Trophoblast cell (in vitro differentiated cells and primary cell): Measurements from ENCODE around the gene MAPK7.
"Not testable (repeated sequence)": the region's sequence is repeated elsewhere in the genome, so short reads cannot be mapped to it uniquely, and the experiment has no call there.

ENCODE experiments used
- DNase-seq, 2 donors: peaks; one replicate each; pipeline ENCODE4 v3.0.0-alpha.2; 2016
- H2AFZ ChIP-seq: 2 replicates; pipeline ENCODE4 v1.6.1; 2013; ENCODE audit warnings: low read length, moderate library complexity, mild to moderate bottlenecking; ENCODE audit not compliant: insufficient read depth, poor library complexity
- H2AK5ac ChIP-seq: 2 replicates; pipeline ENCODE4 v1.6.1; 2013; ENCODE audit warnings: mild to moderate bottlenecking, low read length
- H2BK120ac ChIP-seq: 2 replicates; pipeline ENCODE4 v1.6.1; 2013; ENCODE audit warnings: low read length, mild to moderate bottlenecking, moderate library complexity; ENCODE audit not compliant: insufficient read depth, poor library complexity
- H2BK12ac ChIP-seq: 2 replicates; pipeline ENCODE4 v1.6.1; 2013; ENCODE audit warnings: mild to moderate bottlenecking, low read length, moderate library complexity
- H2BK5ac ChIP-seq: 2 replicates; pipeline ENCODE4 v1.6.1; 2013; ENCODE audit warnings: low read length, low read depth, moderate library complexity, mild to moderate bottlenecking; ENCODE audit not compliant: poor library complexity
- H3K14ac ChIP-seq: 2 replicates; pipeline ENCODE4 v1.6.1; 2013; ENCODE audit warnings: mild to moderate bottlenecking, low read length
- H3K18ac ChIP-seq: 2 replicates; pipeline ENCODE4 v1.6.1; 2013; ENCODE audit warnings: mild to moderate bottlenecking, low read length
- H3K23ac ChIP-seq: 2 replicates; pipeline ENCODE4 v1.6.1; 2013; ENCODE audit warnings: low read length
- H3K27ac ChIP-seq: 2 replicates; pipeline ENCODE4 v1.5.1; 2013; ENCODE audit warnings: low read depth, mild to moderate bottlenecking, inconsistent platforms, low read length, moderate library complexity
- H3K27me3 ChIP-seq: 2 replicates; pipeline ENCODE4 v1.6.1; 2013; ENCODE audit warnings: inconsistent platforms, mild to moderate bottlenecking, low read length, moderate library complexity; ENCODE audit not compliant: insufficient read depth
- H3K36me3 ChIP-seq, 2 experiments: 1 replicate in 1 of 2; 2 replicates in 1 of 2; pipeline ENCODE4 v1.6.1; 2013; ENCODE audit warnings: low read length in 2 of 2, mild to moderate bottlenecking in 2 of 2, moderate library complexity in 1 of 2; ENCODE audit not compliant: insufficient read depth in 2 of 2, control insufficient read depth in 1 of 2
- H3K4ac ChIP-seq: 2 replicates; pipeline ENCODE4 v1.6.1; 2013; ENCODE audit warnings: low read depth, mild to moderate bottlenecking, low read length, moderate library complexity
- H3K4me1 ChIP-seq, 2 experiments: 1 replicate in 1 of 2; 2 replicates in 1 of 2; pipeline ENCODE4 v1.6.1; 2013; ENCODE audit warnings: low read length in 2 of 2, mild to moderate bottlenecking in 2 of 2, moderate library complexity in 1 of 2; ENCODE audit not compliant: insufficient read depth in 2 of 2, control insufficient read depth in 1 of 2
- H3K4me2 ChIP-seq: 2 replicates; pipeline ENCODE4 v1.6.1; 2013; ENCODE audit warnings: inconsistent platforms, mild to moderate bottlenecking, low read length, moderate library complexity
- H3K4me3 ChIP-seq: 2 replicates; pipeline ENCODE4 v1.5.1; 2013; ENCODE audit warnings: mild to moderate bottlenecking, low read depth, low read length, inconsistent platforms
- H3K79me1 ChIP-seq: one replicate; pipeline ENCODE4 v1.6.1; 2013; ENCODE audit warnings: low read length
- H3K79me2 ChIP-seq: 2 replicates; pipeline ENCODE4 v1.6.1; 2013; ENCODE audit warnings: low read length, mild to moderate bottlenecking; ENCODE audit not compliant: control insufficient read depth, insufficient read depth, poor library complexity
- H3K9ac ChIP-seq: 2 replicates; pipeline ENCODE4 v1.6.1; 2013; ENCODE audit warnings: mild to moderate bottlenecking, low read length
- H3K9me3 ChIP-seq: 2 replicates; pipeline ENCODE4 v1.6.1; 2013; ENCODE audit warnings: low read depth, mild to moderate bottlenecking, control low read depth, inconsistent platforms, low read length; ENCODE audit not compliant: insufficient read depth
- H4K12ac ChIP-seq: 2 replicates; pipeline ENCODE4 v1.6.1; 2013; ENCODE audit warnings: low read depth, mild to moderate bottlenecking, low read length, moderate library complexity
- H4K8ac ChIP-seq: 2 replicates; pipeline ENCODE4 v1.6.1; 2013; ENCODE audit warnings: low read depth, mild to moderate bottlenecking, low read length, moderate library complexity
- H4K91ac ChIP-seq: one replicate; pipeline ENCODE4 v1.6.1; 2013; ENCODE audit warnings: low read depth, mild to moderate bottlenecking, low read length, moderate library complexity
- WGBS: extraction: QIAGEN DNeasy Blood & Tissue Kit; methylation state at CpG from one replicate; pipeline ENCODE4 v1.1.7; 2013; ENCODE audit warnings: missing lambda C conversion rate; ENCODE audit not compliant: insufficient read length, insufficient coverage; ENCODE audit errors: extremely low coverage; 5-methylcytosine and 5-hydroxymethylcytosine counted together

The MAPK7 gene

GRCh38 chr17:19347323-19348080, 30.8 kb upstream of the MAPK7 start:
- H3K79me1 ChIP-seq: peaks cover under 1% of the 10 kb centered on the region

DNA sequence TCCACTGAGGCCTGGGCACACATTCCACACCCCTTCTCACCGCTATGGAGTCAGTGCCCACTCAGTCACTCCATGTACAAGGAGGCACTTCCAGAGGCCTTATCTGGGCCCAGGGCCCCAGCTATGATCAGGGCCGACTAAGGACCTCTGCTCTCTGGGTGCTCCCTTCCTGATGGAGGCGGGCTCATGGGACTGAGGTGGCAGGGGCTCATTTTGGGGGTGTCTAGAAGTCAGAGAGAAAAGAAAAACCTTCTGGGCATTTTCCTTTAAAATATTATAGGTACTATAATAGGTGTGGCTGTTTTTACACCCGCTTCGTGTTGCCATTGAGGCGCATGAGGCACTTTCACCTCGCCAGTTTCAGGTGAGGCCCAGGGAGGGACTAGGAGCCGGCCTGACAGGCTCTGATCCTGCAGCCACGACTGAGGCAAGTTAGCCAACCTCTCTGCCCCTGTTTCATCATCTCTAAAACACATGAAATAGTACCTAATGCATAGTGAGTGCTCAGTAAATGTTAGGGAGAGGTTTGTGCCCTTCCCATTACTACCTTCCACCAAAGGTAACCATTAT, 30.1 kb upstream of the MAPK7 start:
- H3K4ac ChIP-seq: no peak overlapping the region

More at GRCh38 chr17:19347323-19348080, 30.8 kb upstream of the MAPK7 start:
- H3K18ac ChIP-seq: no peak overlapping the region
- no peak overlapping the region for H4K8ac ChIP-seq
- H4K12ac ChIP-seq: no peak overlapping the region
- no peak overlapping the region for H3K4ac ChIP-seq
- H2BK120ac ChIP-seq: no peak overlapping the region
- no peak overlapping the region for H2AK5ac ChIP-seq
- no peak overlapping the region for H3K14ac ChIP-seq
- H3K4me3 ChIP-seq: no peak overlapping the region
- H2BK12ac ChIP-seq: no peak overlapping the region
- no peak overlapping the region for H3K4me2 ChIP-seq
- no peak overlapping the region for H3K23ac ChIP-seq
- no peak overlapping the region for H3K9ac ChIP-seq
- no peak overlapping the region for H3K27ac ChIP-seq
- no peak overlapping the region for H2AFZ ChIP-seq
- H3K36me3 ChIP-seq: no peaks in the 10 kb centered on the region
- no peaks in the 10 kb centered on the region for H3K9me3 ChIP-seq
- DNase-seq: no peak
- H4K91ac ChIP-seq: no peak overlapping the region
- no CpG with 5 or more reads among the region's 13 CpGs for WGBS
- H3K79me2 ChIP-seq: no peaks in the 10 kb centered on the region
- H3K27me3 ChIP-seq: no peaks in the 10 kb centered on the region
- no peak overlapping the region for H2BK5ac ChIP-seq
- peaks cover 2 to 8% of the 10 kb centered on the region in 2 experiments for H3K4me1 ChIP-seq

DNA sequence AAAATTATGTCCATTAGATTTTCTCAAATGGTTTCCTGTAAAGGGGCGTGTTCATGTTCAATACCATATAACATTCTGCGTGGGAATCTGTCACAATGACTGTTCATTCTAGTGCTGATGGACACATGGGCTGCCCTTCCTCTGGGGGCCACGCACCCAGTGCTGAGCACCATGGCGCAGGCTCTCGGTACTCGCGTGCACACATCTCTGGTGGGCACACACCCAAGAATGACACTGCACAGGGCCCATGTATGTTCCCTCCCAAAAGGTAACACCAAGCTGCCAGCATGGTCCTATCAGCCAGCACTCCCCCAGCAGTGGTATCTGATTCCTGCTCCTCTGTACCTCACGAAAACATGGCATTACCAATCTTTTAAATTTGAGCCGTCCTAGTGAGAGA, 29.5 kb upstream of the MAPK7 start:
- Histone ChIP-seq H3K27ac (no peak overlapping the region), H3K4me1 (peaks cover 0 to 7% of the 10 kb centered on the region in 2 experiments), H3K79me2 (no peaks in the 10 kb centered on the region), H2AK5ac (no peak overlapping the region), H4K91ac (no peak overlapping the region), H3K23ac (no peak overlapping the region), H4K12ac (no peak overlapping the region), H3K9ac (no peak overlapping the region), H3K36me3 (no peaks in the 10 kb centered on the region), H3K4me3 (no peak overlapping the region), H3K27me3 (no peaks in the 10 kb centered on the region), H3K4ac (no peak overlapping the region), H3K4me2 (no peak overlapping the region), H2BK12ac (no peak overlapping the region), H2AFZ (no peak overlapping the region), H3K79me1 (no peaks in the 10 kb centered on the region), H2BK120ac (no peak overlapping the region), H3K14ac (no peak overlapping the region), H2BK5ac (no peak overlapping the region), H4K8ac (no peak overlapping the region), H3K9me3 (no peaks in the 10 kb centered on the region), H3K18ac (no peak overlapping the region)
- no CpG with 5 or more reads among the region's 9 CpGs for WGBS
- DNase-seq: no peak

More for the DNA sequence above, 30.1 kb upstream of the MAPK7 start:
- no peak overlapping the region for H3K23ac ChIP-seq
- no peak overlapping the region for H4K12ac ChIP-seq
- no peaks in the 10 kb centered on the region for H3K79me2 ChIP-seq
- H2BK5ac ChIP-seq: no peak overlapping the region
- no peaks in the 10 kb centered on the region for H3K36me3 ChIP-seq
- no peak overlapping the region for H4K91ac ChIP-seq
- no peak overlapping the region for H2AK5ac ChIP-seq
- H3K27me3 ChIP-seq: no peaks in the 10 kb centered on the region
- H3K14ac ChIP-seq: no peak overlapping the region
- DNase-seq: no peak
- H3K9me3 ChIP-seq: no peaks in the 10 kb centered on the region
- H4K8ac ChIP-seq: no peak overlapping the region
- no peaks in the 10 kb centered on the region for H3K79me1 ChIP-seq
- H3K4me2 ChIP-seq: no peak overlapping the region
- WGBS: no CpG with 5 or more reads among the region's 9 CpGs
- no peak overlapping the region for H3K4me3 ChIP-seq
- no peak overlapping the region for H2AFZ ChIP-seq
- peaks cover 0 to 7% of the 10 kb centered on the region in 2 experiments for H3K4me1 ChIP-seq
- H3K9ac ChIP-seq: no peak overlapping the region
- no peak overlapping the region for H3K27ac ChIP-seq
- no peak overlapping the region for H2BK12ac ChIP-seq
- no peak overlapping the region for H3K18ac ChIP-seq
- H2BK120ac ChIP-seq: no peak overlapping the region

DNA sequence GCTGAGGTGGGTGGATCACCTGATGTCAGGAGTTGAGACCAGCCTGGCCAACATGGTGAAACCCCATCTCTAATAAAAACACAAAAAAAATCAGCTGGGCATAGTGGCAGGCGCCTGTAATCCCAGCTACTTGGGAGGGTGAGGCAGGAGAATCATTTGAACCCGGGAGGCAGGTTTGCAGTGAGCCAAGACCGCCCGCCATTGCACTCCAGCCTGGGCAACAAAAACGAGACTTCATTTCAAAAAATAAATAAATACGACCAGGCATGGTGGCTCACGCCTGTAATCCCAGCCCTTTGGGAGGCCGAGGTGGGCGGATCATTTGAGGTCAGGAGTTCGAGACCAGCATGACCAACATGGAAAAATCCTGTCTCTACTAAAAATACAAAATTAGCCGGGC, 24.9 kb upstream of the MAPK7 start:
- H3K79me1 ChIP-seq, H3K36me3 ChIP-seq, H4K12ac ChIP-seq, H3K9ac ChIP-seq, H3K9me3 ChIP-seq, H3K23ac ChIP-seq, H3K4me2 ChIP-seq, H3K14ac ChIP-seq, H2AK5ac ChIP-seq, H3K4me1 ChIP-seq, H2BK5ac ChIP-seq, H4K91ac ChIP-seq, H3K79me2 ChIP-seq, DNase-seq, H2BK12ac ChIP-seq, H2BK120ac ChIP-seq, H3K18ac ChIP-seq, H2AFZ ChIP-seq, H3K27ac ChIP-seq, H3K4me3 ChIP-seq, H4K8ac ChIP-seq, H3K4ac ChIP-seq, H3K27me3 ChIP-seq: not testable (repeated sequence)
- WGBS: no CpG with 5 or more reads among the region's 11 CpGs
